Mesendoderm (in vitro differentiated cells): Measurements from ENCODE around the gene USP48.
"Not testable (repeated sequence)": the region's sequence is repeated elsewhere in the genome, so short reads cannot be mapped to it uniquely, and the experiment has no call there.

Source experiments
- DNase-seq: peaks from one replicate; pipeline ENCODE4 v3.0.0; 2013
- H2AK5ac ChIP-seq: 2 replicates; pipeline ENCODE4 v1.6.1; 2013; ENCODE audit warnings: low read length, inconsistent platforms
- H2BK120ac ChIP-seq: 2 replicates; pipeline ENCODE4 v1.6.1; 2013; ENCODE audit warnings: low read depth, mild to moderate bottlenecking, low read length, moderate library complexity, mixed read lengths
- H2BK15ac ChIP-seq: replicated peaks from 2 replicates; pipeline ENCODE4 v1.6.1; 2013; ENCODE audit warnings: low read depth, mild to moderate bottlenecking, moderate library complexity
- H2BK5ac ChIP-seq: 2 replicates; pipeline ENCODE4 v1.6.1; 2013; ENCODE audit warnings: low read length, inconsistent platforms
- H3K18ac ChIP-seq: 2 replicates; pipeline ENCODE4 v1.6.1; 2013; ENCODE audit warnings: mild to moderate bottlenecking, low read length, mixed read lengths
- H3K23ac ChIP-seq: one replicate; pipeline ENCODE4 v1.6.1; 2013; ENCODE audit warnings: low read length
- H3K27ac ChIP-seq: 2 replicates; pipeline ENCODE4 v1.5.1; 2013; ENCODE audit warnings: low read depth, mild to moderate bottlenecking, inconsistent platforms, low read length, moderate library complexity
- H3K27me3 ChIP-seq: 2 replicates; pipeline ENCODE4 v1.6.1; 2013; ENCODE audit warnings: low read length, control low read depth, mild to moderate bottlenecking, inconsistent platforms; ENCODE audit not compliant: insufficient read depth, poor library complexity
- H3K36me3 ChIP-seq: 2 replicates; pipeline ENCODE4 v1.6.1; 2013; ENCODE audit warnings: low read length, inconsistent platforms; ENCODE audit not compliant: control insufficient read depth, insufficient read depth
- H3K4ac ChIP-seq: one replicate; pipeline ENCODE4 v1.6.1; 2013; ENCODE audit warnings: low read depth, mild to moderate bottlenecking, low read length, moderate library complexity
- H3K4me1 ChIP-seq: 2 replicates; pipeline ENCODE4 v1.6.1; 2013; ENCODE audit warnings: low read depth, low read length, inconsistent platforms; ENCODE audit not compliant: control insufficient read depth
- H3K4me2 ChIP-seq: 2 replicates; pipeline ENCODE4 v1.6.1; 2013; ENCODE audit warnings: low read length
- H3K4me3 ChIP-seq: 2 replicates; pipeline ENCODE4 v1.5.1; 2013; ENCODE audit warnings: mild to moderate bottlenecking, low read length
- H3K56ac ChIP-seq: one replicate; pipeline ENCODE4 v1.6.1; 2013; ENCODE audit warnings: low read length
- H3K79me1 ChIP-seq: 2 replicates; pipeline ENCODE4 v1.6.1; 2013; ENCODE audit warnings: low read length, inconsistent platforms
- H3K79me2 ChIP-seq: 2 replicates; pipeline ENCODE4 v1.6.1; 2013; ENCODE audit warnings: mild to moderate bottlenecking, low read length; ENCODE audit not compliant: control insufficient read depth, insufficient read depth
- H3K9ac ChIP-seq: 2 replicates; pipeline ENCODE4 v1.6.1; 2013; ENCODE audit warnings: low read length, inconsistent platforms
- H4K5ac ChIP-seq: one replicate; pipeline ENCODE4 v1.6.1; 2013; ENCODE audit warnings: low read length
- H4K8ac ChIP-seq: one replicate; pipeline ENCODE4 v1.6.1; 2013; ENCODE audit warnings: low read depth, mild to moderate bottlenecking, control low read depth, low read length, moderate library complexity
- WGBS: extraction: QIAGEN DNeasy Blood & Tissue Kit; methylation state at CpG from one replicate; pipeline ENCODE4 v1.1.7; 2013; ENCODE audit warnings: low lambda C conversion rate, missing lambda C conversion rate; ENCODE audit not compliant: insufficient coverage; ENCODE audit errors: extremely low coverage; 5-methylcytosine and 5-hydroxymethylcytosine counted together

The USP48 gene

GRCh38 chr1:21633141-21633755, 149.7 kb downstream of the USP48 start:
- no peak for DNase-seq

GRCh38 chr1:21631944-21632887, 150.7 kb downstream of the USP48 start:
- Histone ChIP-seq H2BK15ac (no peak overlapping the region), H3K23ac (peak overlapping the region; percentile 16), H4K8ac (no peak overlapping the region), H3K4me2 (no peak overlapping the region), H3K27ac (no peak overlapping the region), H2AK5ac (peak overlapping the region; percentile 85), H3K18ac (no peak overlapping the region), H3K4me1 (peaks cover 16% of the 10 kb centered on the region), H3K9ac (no peak overlapping the region), H2BK5ac (peak overlapping the region; percentile 92), H3K4ac (no peak overlapping the region), H3K79me2 (no peaks in the 10 kb centered on the region), H3K27me3 (no peaks in the 10 kb centered on the region), H3K36me3 (no peaks in the 10 kb centered on the region), H3K79me1 (no peaks in the 10 kb centered on the region), H4K5ac (no peak overlapping the region), H3K56ac (peak overlapping the region; percentile 76), H2BK120ac (no peak overlapping the region), H3K4me3 (no peak overlapping the region)
- DNase-seq, result peak; percentile 67
- no CpG with 5 or more reads among the region's 19 CpGs for WGBS

More at GRCh38 chr1:21633141-21633755, 149.7 kb downstream of the USP48 start:
- Histone ChIP-seq H4K8ac (no peak overlapping the region), H3K36me3 (no peaks in the 10 kb centered on the region), H3K56ac (no peak overlapping the region), H3K4me3 (no peak overlapping the region), H2BK15ac (no peak overlapping the region), H3K79me1 (no peaks in the 10 kb centered on the region), H2BK120ac (no peak overlapping the region), H3K4me1 (peaks cover 16% of the 10 kb centered on the region), H3K9ac (no peak overlapping the region), H2AK5ac (peak overlapping the region; percentile 50), H2BK5ac (no peak overlapping the region), H4K5ac (no peak overlapping the region), H3K27ac (no peak overlapping the region), H3K4me2 (no peak overlapping the region), H3K79me2 (no peaks in the 10 kb centered on the region), H3K4ac (no peak overlapping the region), H3K23ac (no peak overlapping the region), H3K18ac (no peak overlapping the region), H3K27me3 (no peaks in the 10 kb centered on the region)
- WGBS, result no CpG with 5 or more reads among the region's 7 CpGs

GRCh38 chr1:21631590-21631943, 151.4 kb downstream of the USP48 start:
- H3K36me3 ChIP-seq, H3K23ac ChIP-seq, H3K27me3 ChIP-seq, H3K4ac ChIP-seq, H3K79me1 ChIP-seq, H3K18ac ChIP-seq, H3K4me3 ChIP-seq, H2BK15ac ChIP-seq, DNase-seq, H3K4me2 ChIP-seq, H3K79me2 ChIP-seq, H4K8ac ChIP-seq, H3K27ac ChIP-seq, H2BK120ac ChIP-seq, H4K5ac ChIP-seq, H3K9ac ChIP-seq: not testable (repeated sequence)
- H3K56ac ChIP-seq, result peak overlapping the region; percentile 76
- H2AK5ac ChIP-seq, result peak overlapping the region; percentile 85
- no CpG with 5 or more reads among the region's 8 CpGs for WGBS
- peak overlapping the region; percentile 92 for H2BK5ac ChIP-seq
- peaks cover 16% of the 10 kb centered on the region for H3K4me1 ChIP-seq

GRCh38 chr1:21630571-21631343, 152.2 kb downstream of the USP48 start:
- no peaks in the 10 kb centered on the region for H3K79me1 ChIP-seq
- H3K9ac ChIP-seq, result no peak overlapping the region
- H3K4ac ChIP-seq, result no peak overlapping the region
- DNase-seq, result peak; percentile 63
- no peak overlapping the region for H3K4me3 ChIP-seq
- H3K56ac ChIP-seq, result peak overlapping the region; percentile 62
- no peaks in the 10 kb centered on the region for H3K27me3 ChIP-seq
- H2AK5ac ChIP-seq, result peak overlapping the region; percentile 30
- no peak overlapping the region for H3K27ac ChIP-seq
- WGBS, result no CpG with 5 or more reads among the region's 13 CpGs
- H2BK120ac ChIP-seq, result no peak overlapping the region
- H3K4me1 ChIP-seq, result peaks cover 16% of the 10 kb centered on the region
- H3K79me2 ChIP-seq, result no peaks in the 10 kb centered on the region
- no peak overlapping the region for H4K8ac ChIP-seq
- H2BK15ac ChIP-seq, result no peak overlapping the region
- no peak overlapping the region for H3K4me2 ChIP-seq
- H2BK5ac ChIP-seq, result no peak overlapping the region
- no peaks in the 10 kb centered on the region for H3K36me3 ChIP-seq
- no peak overlapping the region for H3K23ac ChIP-seq
- no peak overlapping the region for H3K18ac ChIP-seq
- H4K5ac ChIP-seq, result no peak overlapping the region

- DNase-seq, result no peak
- Histone ChIP-seq H3K4me3 (no peak overlapping the region), H3K4me2 (no peak overlapping the region), H3K18ac (no peak overlapping the region), H3K27me3 (no peaks in the 10 kb centered on the region), H2BK5ac (no peak overlapping the region), H3K27ac (no peak overlapping the region), H3K79me2 (no peaks in the 10 kb centered on the region), H3K56ac (no peak overlapping the region), H4K5ac (no peak overlapping the region), H3K4me1 (peaks cover 13% of the 10 kb centered on the region), H3K36me3 (no peaks in the 10 kb centered on the region), H2BK120ac (no peak overlapping the region), H4K8ac (no peak overlapping the region), H2AK5ac (no peak overlapping the region), H2BK15ac (no peak overlapping the region), H3K4ac (no peak overlapping the region), H3K9ac (no peak overlapping the region), H3K79me1 (no peaks in the 10 kb centered on the region), H3K23ac (no peak overlapping the region)
- no CpG with 5 or more reads among the region's 4 CpGs for WGBS
These were observed 153.0 kb downstream of the USP48 start for GRCh38 chr1:21629971-21630370.
